H1 (cell line): ENCODE measurements around the gene OR51V1. TPM values are rescaled to one million over a fixed set of nuclear protein-coding genes. Genes with fewer than 3 reads are reported as not detected.

Experiments
- CTCF ChIA-PET: fragments of 300-600 bp; sonication (Branson Sonifier 250); formaldehyde crosslinking; loops from one replicate; lab custom pipeline; 2021; ENCODE audit not compliant: partially characterized antibody; lab: Charles Lee
- POLR2A ChIA-PET: fragments of 300-600 bp; sonication (Branson Sonifier 250); formaldehyde crosslinking; loops from one replicate; lab custom pipeline; 2021; ENCODE audit warnings: inconsistent platforms; ENCODE audit not compliant: partially characterized antibody; lab: Charles Lee
- DNase-seq, 2 experiments: peaks; one replicate each; pipeline versions ENCODE4 v3.0.0 to v3.0.0-alpha.2; 2010 to 2022; ENCODE audit warnings: low spot score in 2 of 2, low read depth in 1 of 2, mixed read lengths in 1 of 2
- FAIRE-seq: peaks from 2 replicates; lab custom pipeline; 2011; peaks lifted over from hg19 to GRCh38; lab: Jason Lieb, UNC
- H2AFZ ChIP-seq: 2 replicates; pipeline ENCODE4 v1.8.1; 2012; ENCODE audit warnings: low read length, inconsistent platforms
- H2AK5ac ChIP-seq: 2 replicates; pipeline ENCODE4 v1.6.1; 2013; ENCODE audit warnings: low read depth, low read length
- H2BK120ac ChIP-seq: replicated peaks from 2 replicates; pipeline ENCODE3; 2013; ENCODE audit warnings: low read depth, low read length, inconsistent platforms
- H2BK12ac ChIP-seq: 2 replicates; pipeline ENCODE4 v1.6.1; 2013; ENCODE audit warnings: low read depth, low read length
- H2BK15ac ChIP-seq: 2 replicates; pipeline ENCODE4 v1.6.1; 2013; ENCODE audit warnings: low read length
- H2BK20ac ChIP-seq: 2 replicates; pipeline ENCODE4 v1.6.1; 2013; ENCODE audit warnings: low read length
- H2BK5ac ChIP-seq: 2 replicates; pipeline ENCODE4 v1.6.1; 2013; ENCODE audit warnings: low read depth, low read length
- H3K14ac ChIP-seq: 2 replicates; pipeline ENCODE4 v1.6.1; 2013; ENCODE audit warnings: inconsistent platforms; ENCODE audit not compliant: insufficient read length
- H3K18ac ChIP-seq: 2 replicates; pipeline ENCODE4 v1.6.1; 2013; ENCODE audit warnings: low read length; ENCODE audit errors: extremely low read depth
- H3K23ac ChIP-seq: 2 replicates; pipeline ENCODE4 v1.6.1; 2013; ENCODE audit warnings: inconsistent platforms; ENCODE audit not compliant: insufficient read length
- H3K23me2 ChIP-seq: 2 replicates; pipeline ENCODE4 v1.6.1; 2013; ENCODE audit warnings: low read depth, low read length
- H3K27ac ChIP-seq: 2 replicates; pipeline ENCODE4 v1.6.1; 2011; ENCODE audit warnings: low read depth, low read length, inconsistent platforms
- H3K27me3 ChIP-seq, 4 experiments: replicated peaks in 1 of 4; 1 replicate in 1 of 4; 2 replicates in 3 of 4; pipeline versions ENCODE4 v1.6.1 to v1.8.1; 2011 to 2013; ENCODE audit warnings: low read length in 3 of 4, mild to moderate bottlenecking in 3 of 4, inconsistent platforms in 2 of 4, mixed read lengths in 2 of 4, moderate library complexity in 1 of 4; ENCODE audit not compliant: control insufficient read depth in 3 of 4, insufficient read depth in 3 of 4; ENCODE audit errors: extremely low read depth in 1 of 4
- H3K36me3 ChIP-seq, 4 experiments: 2 replicates each; pipeline versions ENCODE4 v1.6.1 to v1.8.1; 2011 to 2013; ENCODE audit warnings: mild to moderate bottlenecking in 4 of 4, low read length in 3 of 4, moderate library complexity in 2 of 4, control low read depth in 1 of 4, inconsistent platforms in 1 of 4; ENCODE audit not compliant: insufficient read depth in 4 of 4, control insufficient read depth in 2 of 4
- H3K4ac ChIP-seq: replicated peaks from 2 replicates; pipeline ENCODE3; 2013; ENCODE audit warnings: low read length, low read depth, mixed read lengths, inconsistent platforms; ENCODE audit not compliant: insufficient read length
- H3K4me1 ChIP-seq, 4 experiments: replicated peaks in 1 of 4; 1 replicate in 1 of 4; 2 replicates in 3 of 4; pipeline versions ENCODE4 v1.6.1 to v1.8.1; 2011 to 2013; ENCODE audit warnings: low read length in 3 of 4, inconsistent platforms in 2 of 4, mixed read lengths in 1 of 4; ENCODE audit not compliant: insufficient read depth in 4 of 4, control insufficient read depth in 3 of 4
- H3K4me2 ChIP-seq, 2 experiments: 2 replicates each; pipeline versions ENCODE4 v1.6.1 to v1.8.1; 2011 to 2013; ENCODE audit warnings: low read depth in 2 of 2, low read length in 2 of 2, control low read depth in 1 of 2, inconsistent platforms in 1 of 2, mild to moderate bottlenecking in 1 of 2; ENCODE audit not compliant: insufficient read depth in 1 of 2
- H3K4me3 ChIP-seq, 4 experiments: fragments of 200-600, 300-600 bp in 1 of 4; sonication (generic), shearing (Covaris generic), sonication (Bioruptor Twin) in 1 of 4; 2 replicates each; pipeline versions ENCODE4 v1.5.1 to v1.8.1; 2011 to 2016; ENCODE audit warnings: low read length in 4 of 4, low read depth in 3 of 4, control low read depth in 2 of 4, inconsistent platforms in 2 of 4, mild to moderate bottlenecking in 2 of 4, mixed read lengths in 1 of 4, moderate library complexity in 1 of 4; ENCODE audit not compliant: insufficient read depth in 2 of 4; ENCODE audit errors: extremely low read depth in 1 of 4
- H3K56ac ChIP-seq: replicated peaks from 2 replicates; pipeline ENCODE3; 2013; ENCODE audit warnings: low read depth, mild to moderate bottlenecking, mixed read lengths, low read length, inconsistent platforms; ENCODE audit not compliant: insufficient read length
- H3K79me1 ChIP-seq: 2 replicates; pipeline ENCODE4 v1.6.1; 2013; ENCODE audit warnings: low read depth, low read length, control low read depth
- H3K79me2 ChIP-seq, 2 experiments: 2 replicates each; pipeline versions ENCODE4 v1.6.1 to v1.8.1; 2012 to 2013; ENCODE audit warnings: low read length in 2 of 2, mild to moderate bottlenecking in 2 of 2, inconsistent platforms in 1 of 2; ENCODE audit not compliant: insufficient read depth in 2 of 2, control insufficient read depth in 1 of 2
- H3K9ac ChIP-seq, 4 experiments: replicated peaks in 1 of 4; 1 replicate in 1 of 4; 2 replicates in 3 of 4; pipeline versions ENCODE4 v1.6.1 to v1.8.1; 2011 to 2013; ENCODE audit warnings: low read depth in 3 of 4, low read length in 3 of 4, control low read depth in 2 of 4, mild to moderate bottlenecking in 2 of 4, moderate library complexity in 2 of 4, inconsistent platforms in 1 of 4; ENCODE audit errors: extremely low read depth in 1 of 4
- H3K9me3 ChIP-seq, 2 experiments: 2 replicates each; pipeline versions ENCODE4 v1.6.1 to v1.8.1; 2012 to 2013; ENCODE audit warnings: mild to moderate bottlenecking in 2 of 2, moderate library complexity in 2 of 2, control low read depth in 1 of 2, inconsistent platforms in 1 of 2, low read depth in 1 of 2, low read length in 1 of 2, mixed read lengths in 1 of 2; ENCODE audit not compliant: insufficient read depth in 2 of 2
- H4K20me1 ChIP-seq, 2 experiments: replicated peaks in 1 of 2; 2 replicates each; pipeline versions ENCODE3 to v1.8.1; 2011 to 2013; ENCODE audit warnings: inconsistent platforms in 2 of 2, low read length in 2 of 2, mild to moderate bottlenecking in 1 of 2; ENCODE audit not compliant: insufficient read depth in 2 of 2, control insufficient read depth in 1 of 2
- H4K5ac ChIP-seq: 2 replicates; pipeline ENCODE4 v1.6.1; 2013; ENCODE audit warnings: low read length, low read depth, mixed read lengths, inconsistent platforms; ENCODE audit not compliant: insufficient read length
- H4K8ac ChIP-seq: 2 replicates; pipeline ENCODE4 v1.8.0; 2013; ENCODE audit warnings: mild to moderate bottlenecking, moderate library complexity, low read length, inconsistent platforms; ENCODE audit not compliant: insufficient read depth; ENCODE audit errors: extremely low read depth
- H4K91ac ChIP-seq: replicated peaks from 2 replicates; pipeline ENCODE3; 2013; ENCODE audit warnings: low read length, mixed read lengths, inconsistent platforms; ENCODE audit not compliant: insufficient read length
- BACH1 ChIP-seq: IDR thresholded peaks from 2 replicates; pipeline ENCODE4 v1.6.1; 2012; ENCODE audit warnings: low read length, improper control_type of control experiment
- BCL11A ChIP-seq, 2 experiments: IDR thresholded peaks; one replicate each; pipeline ENCODE4 v1.6.1; 2011; ENCODE audit warnings: low read depth in 2 of 2, low read length in 2 of 2, mild to moderate bottlenecking in 2 of 2
- CEBPB ChIP-seq: IDR thresholded peaks from 2 replicates; pipeline ENCODE4 v1.6.1; 2012; ENCODE audit warnings: low read depth, low read length
- CHD1 ChIP-seq: IDR thresholded peaks from 2 replicates; pipeline ENCODE4 v1.6.1; 2012; ENCODE audit warnings: low read depth, low read length, improper control_type of control experiment
- EP300 ChIP-seq, 2 experiments: IDR thresholded peaks; 1 replicate in 1 of 2; 2 replicates in 1 of 2; pipeline ENCODE4 v1.6.1; 2011 to 2012; ENCODE audit warnings: low read depth in 2 of 2, low read length in 2 of 2, mild to moderate bottlenecking in 2 of 2, borderline replicate concordance in 1 of 2, inconsistent platforms in 1 of 2, moderate library complexity in 1 of 2
- KDM5A ChIP-seq: fragments of 200-600 bp; IDR thresholded peaks from 2 replicates; pipeline ENCODE4 v1.7.1; 2012; ENCODE audit warnings: mild to moderate bottlenecking, low read length, inconsistent platforms, mixed read lengths
- MAFK ChIP-seq: IDR thresholded peaks from 2 replicates; pipeline ENCODE4 v1.6.1; 2012; ENCODE audit warnings: low read depth, mild to moderate bottlenecking, improper control_type of control experiment, low read length
- POU5F1 ChIP-seq: IDR thresholded peaks from 2 replicates; pipeline ENCODE4 v1.6.1; 2011; ENCODE audit warnings: low read depth, mild to moderate bottlenecking, low read length, moderate library complexity
- RAD21 ChIP-seq, 2 experiments: IDR thresholded peaks in 1 of 2; conservative IDR thresholded peaks in 1 of 2; 2 replicates each; pipeline ENCODE4 v1.6.1; 2011; ENCODE audit warnings: low read depth in 2 of 2, low read length in 2 of 2, improper control_type of control experiment in 1 of 2, inconsistent platforms in 1 of 2, mild to moderate bottlenecking in 1 of 2, moderate library complexity in 1 of 2
- RFX5 ChIP-seq: IDR thresholded peaks from 2 replicates; pipeline ENCODE4 v1.6.1; 2011; ENCODE audit warnings: low read depth, low read length, improper control_type of control experiment, borderline replicate concordance
- RNF2 ChIP-seq: fragments of 200-900, 300-1000 bp; sonication (generic); IDR thresholded peaks from 2 replicates; pipeline ENCODE4 v1.7.1; 2016; ENCODE audit warnings: borderline replicate concordance, low read depth, mild to moderate bottlenecking, antibody characterized with exemption, low read length; ENCODE audit not compliant: poor library complexity, severe bottlenecking; ENCODE audit errors: missing control alignments
- RXRA ChIP-seq: IDR thresholded peaks from 2 replicates; pipeline ENCODE4 v1.6.1; 2011; ENCODE audit warnings: low read depth, mild to moderate bottlenecking, low read length, moderate library complexity; ENCODE audit not compliant: insufficient read depth
- SP4 ChIP-seq: IDR thresholded peaks from 2 replicates; pipeline ENCODE4 v1.6.1; 2012; ENCODE audit warnings: low read length, inconsistent platforms
- SUZ12 ChIP-seq: fragments of 200-600 bp; sonication (generic); IDR thresholded peaks from 2 replicates; pipeline ENCODE4 v1.6.1; 2012; ENCODE audit warnings: mild to moderate bottlenecking, inconsistent platforms, low read length, moderate library complexity, mixed read lengths
- TBP ChIP-seq: IDR thresholded peaks from 2 replicates; pipeline ENCODE4 v1.6.1; 2011; ENCODE audit warnings: low read depth, low read length, improper control_type of control experiment
- WGBS, 2 experiments: shearing (Covaris generic) in 1 of 2; methylation state at CpG; one replicate each; pipeline versions ENCODE4 v1.1.6 to v1.1.7; 2013 to 2015; ENCODE audit warnings: low lambda C conversion rate in 2 of 2, mixed read lengths in 2 of 2, inconsistent platforms in 1 of 2, low coverage in 1 of 2, missing lambda C conversion rate in 1 of 2; ENCODE audit not compliant: insufficient replicate concordance in 2 of 2, insufficient coverage in 1 of 2, insufficient read length in 1 of 2; ENCODE audit errors: extremely low coverage in 1 of 2, missing lambda C conversion rate in 1 of 2; 5-methylcytosine and 5-hydroxymethylcytosine counted together
- polyA plus RNA-seq, 7 experiments: library from polyadenylated mRNA; depleted of rRNA in 3 of 7; stranded (reverse) in 5 of 7; unstranded in 2 of 7; fragments of >200 nt in 5 of 7; fragments of 200-250 nt in 2 of 7; gene quantifications; 1 replicate in 5 of 7; 2 replicates in 1 of 7; 4 replicates in 1 of 7; pipeline versions ENCODE4 v1.2.1 to v1.2.3, GENCODE V29; 2011 to 2013; ENCODE audit warnings: missing spikeins in 2 of 7, mixed read lengths in 2 of 7
- total RNA-seq: library from RNA; stranded (reverse); fragmentation: NEBNext Ultra II Directional; extraction: Animal tissue kit (Norgen Biotek cat#: 25700); gene quantifications from 2 replicates; pipeline ENCODE4 v1.2.1, GENCODE V29; 2021

Gene OR51V1
- total and polyA plus RNA-seq, 2 of the 8 experiments (the other 6 are each of a cell fraction or from before 2014, with no cell fraction given) = not detected

DNA sequence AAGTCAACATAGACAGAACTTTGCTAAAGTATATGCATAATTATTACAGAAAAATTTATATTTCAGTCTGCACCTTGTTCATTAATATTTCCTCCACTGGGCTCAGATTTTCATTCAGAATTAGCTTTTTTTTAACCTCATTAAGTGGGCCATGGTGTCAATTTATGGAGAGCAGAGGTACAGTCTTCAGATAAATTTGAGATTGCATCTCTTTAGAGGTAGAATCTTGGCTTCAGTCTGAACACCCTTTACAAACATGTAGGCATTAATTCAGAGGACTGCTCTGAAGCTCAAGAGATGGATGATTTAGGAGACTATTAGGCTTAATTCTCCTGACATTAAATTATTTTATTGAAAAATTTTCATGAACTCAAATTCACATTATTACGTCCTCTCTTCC, 29.8 kb upstream of the OR51V1 start:
- DNase-seq = no peak
- no peak for TF ChIP-seq CEBPB
- TF ChIP-seq MAFK = no peak
- no peak for TF ChIP-seq SUZ12
- TF ChIP-seq RFX5 = no peak
- no peak for TF ChIP-seq POU5F1
- no peak for TF ChIP-seq RXRA
- no peak for TF ChIP-seq KDM5A
- no peak for TF ChIP-seq BCL11A (IDR thresholded peaks at IDR 0.05; ENCODE audit: low read depth in 2 of 2, low read length in 2 of 2)
- TF ChIP-seq RNF2 = no peak
- TF ChIP-seq CHD1 = no peak
- TF ChIP-seq TBP = no peak
- TF ChIP-seq BACH1 = no peak
- TF ChIP-seq SP4 = no peak
- no peak for TF ChIP-seq RAD21 (IDR thresholded peaks at IDR 0.05 in 1 of 2, conservative IDR thresholded peaks at IDR 0.05 in 1 of 2; ENCODE audit: low read depth in 2 of 2, low read length in 2 of 2)
- TF ChIP-seq EP300 (IDR thresholded peaks at IDR 0.05; ENCODE audit: borderline replicate concordance in 1 of 2, low read depth in 2 of 2, low read length in 2 of 2) = no peak
- 94 to 100% methylated on average over 1 of the region's 1 CpG for WGBS, 2 experiments
- H2AK5ac ChIP-seq = no peak overlapping the region
- no peak overlapping the region for H3K56ac ChIP-seq
- H4K5ac ChIP-seq = no peak overlapping the region
- no peak overlapping the region for H2BK20ac ChIP-seq
- H3K27ac ChIP-seq = no peak overlapping the region
- no peaks in the 10 kb centered on the region for H4K20me1 ChIP-seq
- no peak overlapping the region for H2BK15ac ChIP-seq
- no peak overlapping the region for H4K8ac ChIP-seq
- H3K18ac ChIP-seq = no peak overlapping the region
- no peaks in the 10 kb centered on the region; the same call in 1 of the 2 replicates for H3K23me2 ChIP-seq
- H3K79me2 ChIP-seq = no peaks in the 10 kb centered on the region
- H2BK5ac ChIP-seq = no peak overlapping the region
- H3K9me3 ChIP-seq = no peaks in the 10 kb centered on the region
- no peaks in the 10 kb centered on the region for H3K36me3 ChIP-seq
- POLR2A ChIA-PET = no interaction called here
- no peak overlapping the region for H3K23ac ChIP-seq
- no peak overlapping the region for H2BK12ac ChIP-seq
- FAIRE-seq = no peak
- CTCF ChIA-PET = interaction anchor here (1.7 kb wide), 1 partner anchor 10 kb away, joined by 4 read pairs; no protein-coding TSS in a partner anchor
- no peak overlapping the region for H4K91ac ChIP-seq
- H3K4me1 ChIP-seq = no peaks in the 10 kb centered on the region
- H2BK120ac ChIP-seq = no peak overlapping the region
- H3K27me3 ChIP-seq = no peaks in the 10 kb centered on the region
- no peak overlapping the region for H3K14ac ChIP-seq
- H3K9ac ChIP-seq = no peak overlapping the region
- H2AFZ ChIP-seq = no peak overlapping the region
- no peak overlapping the region for H3K4me3 ChIP-seq
- H3K79me1 ChIP-seq = no peaks in the 10 kb centered on the region
- no peak overlapping the region for H3K4me2 ChIP-seq
- H3K4ac ChIP-seq = no peak overlapping the region
